Right lobe of liver (tissue), 6 donors: ENCODE measurements around the gene SCFD2. TPM values are rescaled to one million over a fixed set of nuclear protein-coding genes. Genes with fewer than 3 reads are reported as not detected.

Source experiments
- ATAC-seq, 4 donors: fragments of 200-7000 bp; cut with Tn5 transposase; one replicate each; pipeline ENCODE4 v1.9.1; 2020; ENCODE audit warnings: mild to moderate bottlenecking in 4 of 4, moderate library complexity in 4 of 4
- DNase-seq, 3 donors: peaks; one replicate each; pipeline ENCODE4 v3.0.0-alpha.2; 2020
- H3K27ac ChIP-seq, 3 donors: fragments of 200-600 bp; one replicate each; pipeline ENCODE4 v1.8.0; 2022
- H3K27me3 ChIP-seq, 2 donors: fragments of 200-600 bp; one replicate each; pipeline ENCODE4 v1.8.0; 2022
- H3K36me3 ChIP-seq, 4 donors: fragments of 200-600 bp; sonication (generic) in 1 of 4; one replicate each; pipeline versions ENCODE4 v1.5.1 to v1.8.0; 2017 to 2022; ENCODE audit warnings: control low read depth in 1 of 4
- H3K4me1 ChIP-seq, 4 donors: fragments of 200-600 bp; sonication (generic) in 1 of 4; one replicate each; pipeline versions ENCODE4 v1.5.1 to v1.8.0; 2017 to 2022; ENCODE audit warnings: control low read depth in 1 of 4
- H3K4me3 ChIP-seq, 3 donors: fragments of 200-600 bp; one replicate each; pipeline ENCODE4 v1.8.0; 2022
- H3K9me3 ChIP-seq, 4 donors: fragments of 200-600 bp; sonication (generic) in 1 of 4; one replicate each; pipeline versions ENCODE4 v1.5.1 to v1.8.0; 2017 to 2022; ENCODE audit warnings: control low read depth in 1 of 4
- CTCF ChIP-seq, 4 donors: fragments of 200-600 bp in 3 of 4; fragments of 450-650 bp in 1 of 4; IDR thresholded peaks; one replicate each; pipeline versions ENCODE4 v1.5.1 to v1.8.0; 2016 to 2022; ENCODE audit warnings: antibody characterized with exemption in 4 of 4, mild to moderate bottlenecking in 2 of 4
- POLR2A ChIP-seq: fragments of 450-650 bp; IDR thresholded peaks from one replicate; pipeline ENCODE4 v1.6.1; 2017; ENCODE audit warnings: antibody characterized with exemption, mild to moderate bottlenecking
- WGBS: methylation state at CpG from one replicate; pipeline ENCODE4 v1.1.6; 2018; ENCODE audit warnings: low coverage, low lambda C conversion rate; ENCODE audit not compliant: insufficient coverage; ENCODE audit errors: missing lambda C conversion rate; 5-methylcytosine and 5-hydroxymethylcytosine counted together
- intact Hi-C, 2 donors: fragments of 100-400 bp; cut with DNase I; formaldehyde crosslinking; loops; one replicate each; pipeline versions ENCODE4 v1.11.2 to v1.14.1; 2022
- total RNA-seq, 6 experiments: library from RNA; depleted of rRNA in 2 of 6; stranded (reverse); fragments of >200 nt in 2 of 6; fragmentation: NEBNext Ultra II Directional in 3 of 6; extraction: Animal tissue kit (Norgen Biotek cat#: 25700) in 3 of 6; gene quantifications; one replicate each; pipeline versions ENCODE4 v1.1.0 to v1.2.4, GENCODE V29; 2016 to 2023
- donor health status: DM: no; HTN: yes; CAD: no.
- donor health status: DM: no; HTN: no; CAD: no.
- donor health status: DM: no; HTN: no; CAD: no.
- donor health status: DM: no; HTN: yes; CAD: no.
- donor health status: DM: no; HTN: yes; CAD: no.

The SCFD2 gene
- total RNA-seq, 6 experiments from 2014 or later: 7.6 to 17.1 (median 10.3) TPM

GRCh38 chr4:53123819-53124218, 242.0 kb downstream of the SCFD2 start:
- Histone ChIP-seq H3K27me3 (no peaks in the 10 kb centered on the region), H3K27ac (no peak overlapping the region), H3K4me1 (peaks cover 0 to 44% (median 8%) of the 10 kb centered on the region in 4 donors), H3K9me3 (no peaks in the 10 kb centered on the region), H3K36me3 (no peaks in the 10 kb centered on the region), H3K4me3 (no peak overlapping the region)
- intact Hi-C loops: no loop called here
- ATAC-seq: peak in 3 of 4 donors; percentile 30 to 48 (median 33)
- no peak for TF ChIP-seq CTCF (IDR thresholded peaks at IDR 0.05)
- TF ChIP-seq POLR2A: no peak
- no CpG with 5 or more reads among the region's 1 CpG for WGBS
- DNase-seq: no peak

DNA sequence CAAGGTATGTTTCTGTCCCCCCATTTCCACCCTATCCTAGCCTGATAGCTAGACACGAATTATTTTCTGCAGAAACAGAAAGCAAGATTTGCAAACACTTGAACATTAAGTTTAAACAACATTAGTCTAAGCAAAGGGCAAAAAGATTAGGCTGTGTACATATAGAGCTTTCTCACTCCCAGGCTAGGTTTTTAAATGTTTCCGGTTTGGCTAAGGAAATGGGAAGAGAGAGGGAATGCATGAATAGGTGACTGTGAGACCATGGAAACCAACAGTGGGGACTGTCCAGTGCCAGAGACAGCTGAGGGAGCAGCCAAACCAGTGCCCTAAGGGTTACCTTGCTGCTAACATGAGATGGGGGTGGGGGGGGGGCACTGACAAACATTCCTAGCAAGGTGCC, 242.7 kb downstream of the SCFD2 start:
- no peak overlapping the region for H3K4me3 ChIP-seq
- no peaks in the 10 kb centered on the region for H3K36me3 ChIP-seq
- intact Hi-C loops: no loop called here
- WGBS: 32% methylated on average over 2 of the region's 2 CpGs
- H3K9me3 ChIP-seq: no peaks in the 10 kb centered on the region
- peaks cover 0 to 40% (median 8%) of the 10 kb centered on the region in 4 donors for H3K4me1 ChIP-seq
- no peak for DNase-seq
- H3K27ac ChIP-seq: peak overlapping the region in 1 of 3 donors; percentile 64
- no peaks in the 10 kb centered on the region for H3K27me3 ChIP-seq
- TF ChIP-seq POLR2A (no peak), CTCF (IDR thresholded peaks at IDR 0.05) (no peak)
- no peak for ATAC-seq

GRCh38 chr4:53122280-53123116, 243.4 kb downstream of the SCFD2 start:
- 31% methylated on average over 10 of the region's 10 CpGs for WGBS
- TF ChIP-seq POLR2A (no peak), CTCF (IDR thresholded peaks at IDR 0.05) (no peak)
- DNase-seq: no peak
- H3K27me3 ChIP-seq: no peaks in the 10 kb centered on the region
- H3K27ac ChIP-seq: peak overlapping the region in 2 of 3 donors; percentile 1 to 64
- no peak overlapping the region for H3K4me3 ChIP-seq
- peaks cover 0 to 40% (median 8%) of the 10 kb centered on the region in 4 donors for H3K4me1 ChIP-seq
- intact Hi-C loops: no loop called here
- ATAC-seq: peak; percentile 87 to 94 (median 88)
- no peaks in the 10 kb centered on the region for H3K9me3 ChIP-seq
- H3K36me3 ChIP-seq: no peaks in the 10 kb centered on the region

GRCh38 chr4:53121264-53121865, 244.5 kb downstream of the SCFD2 start:
- no peaks in the 10 kb centered on the region for H3K36me3 ChIP-seq
- H3K4me1 ChIP-seq: peaks cover 0 to 40% (median 8%) of the 10 kb centered on the region in 4 donors
- DNase-seq (peak in 1 of 3 donors; percentile 57), ATAC-seq (peak in 3 of 4 donors; percentile 33 to 69 (median 60))
- TF ChIP-seq CTCF (IDR thresholded peaks at IDR 0.05) (no peak), POLR2A (no peak)
- H3K9me3 ChIP-seq: no peaks in the 10 kb centered on the region
- no peak overlapping the region for H3K4me3 ChIP-seq
- intact Hi-C loops: no loop called here
- 64% methylated on average over 6 of the region's 6 CpGs for WGBS
- H3K27ac ChIP-seq: peak overlapping the region in 1 of 3 donors; percentile 64
- H3K27me3 ChIP-seq: no peaks in the 10 kb centered on the region
